Keratinocyte (primary cell): Measurements from ENCODE around the gene DCAKD.

Experiments used
- EZH2 ChIP-seq: IDR thresholded peaks from one replicate; pipeline ENCODE4 v1.6.1; 2012; ENCODE audit warnings: inconsistent platforms, mild to moderate bottlenecking, low read length, moderate library complexity
- TF ChIP-seq, protein P1 (sequence below), 3 experiments: IDR thresholded peaks in 1 of 3; conservative IDR thresholded peaks in 1 of 3; optimal IDR thresholded peaks in 1 of 3; 2 replicates in 2 of 3; 3 replicates in 1 of 3; pipeline versions ENCODE3 to v1.5.1; 2011; ENCODE audit warnings: low read length in 3 of 3, mild to moderate bottlenecking in 3 of 3, moderate library complexity in 2 of 3, control low read depth in 1 of 3, inconsistent platforms in 1 of 3; ENCODE audit not compliant: insufficient read depth in 2 of 3; ENCODE audit errors: extremely low read depth in 1 of 3

DNA sequence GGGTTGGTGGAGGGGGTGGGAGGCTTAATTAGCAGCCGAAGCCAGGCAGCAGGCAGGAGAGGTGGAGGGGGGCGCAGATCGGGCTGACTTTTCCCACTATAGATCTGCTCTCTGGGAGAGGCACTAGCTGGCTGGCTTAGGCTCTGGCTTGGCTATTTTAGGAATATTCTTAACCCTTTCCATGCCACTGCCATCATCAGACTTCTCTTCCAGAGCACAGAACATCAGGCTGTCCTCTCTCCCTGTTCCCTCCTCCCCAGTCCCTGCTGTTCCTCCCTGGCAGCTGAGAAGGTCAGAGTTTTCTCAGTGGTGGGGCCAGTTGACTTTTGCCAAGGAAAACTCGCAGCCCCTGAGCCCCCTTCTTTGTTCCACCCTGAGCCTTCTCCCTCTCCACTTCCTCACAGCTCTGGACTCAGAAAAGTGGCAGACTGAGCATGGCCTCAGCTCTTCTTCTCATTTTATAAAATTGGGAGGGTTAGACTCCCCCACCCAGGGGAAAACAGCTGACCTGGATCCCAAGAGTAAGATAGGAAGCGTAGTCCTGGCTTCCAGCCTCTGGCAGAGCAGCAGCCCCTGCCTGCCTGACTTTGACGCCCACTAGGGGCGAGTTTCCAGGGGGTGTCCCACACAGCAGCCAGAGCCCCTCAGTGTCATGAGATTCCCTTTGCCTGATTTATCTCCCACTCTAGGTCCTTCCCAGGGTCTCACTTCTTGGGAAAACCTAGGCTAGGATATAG, 73.5 kb downstream of the DCAKD start:
- TF ChIP-seq, protein P1, sequence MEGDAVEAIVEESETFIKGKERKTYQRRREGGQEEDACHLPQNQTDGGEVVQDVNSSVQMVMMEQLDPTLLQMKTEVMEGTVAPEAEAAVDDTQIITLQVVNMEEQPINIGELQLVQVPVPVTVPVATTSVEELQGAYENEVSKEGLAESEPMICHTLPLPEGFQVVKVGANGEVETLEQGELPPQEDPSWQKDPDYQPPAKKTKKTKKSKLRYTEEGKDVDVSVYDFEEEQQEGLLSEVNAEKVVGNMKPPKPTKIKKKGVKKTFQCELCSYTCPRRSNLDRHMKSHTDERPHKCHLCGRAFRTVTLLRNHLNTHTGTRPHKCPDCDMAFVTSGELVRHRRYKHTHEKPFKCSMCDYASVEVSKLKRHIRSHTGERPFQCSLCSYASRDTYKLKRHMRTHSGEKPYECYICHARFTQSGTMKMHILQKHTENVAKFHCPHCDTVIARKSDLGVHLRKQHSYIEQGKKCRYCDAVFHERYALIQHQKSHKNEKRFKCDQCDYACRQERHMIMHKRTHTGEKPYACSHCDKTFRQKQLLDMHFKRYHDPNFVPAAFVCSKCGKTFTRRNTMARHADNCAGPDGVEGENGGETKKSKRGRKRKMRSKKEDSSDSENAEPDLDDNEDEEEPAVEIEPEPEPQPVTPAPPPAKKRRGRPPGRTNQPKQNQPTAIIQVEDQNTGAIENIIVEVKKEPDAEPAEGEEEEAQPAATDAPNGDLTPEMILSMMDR (optimal IDR thresholded peaks at IDR 0.05 in 1 of 3, IDR thresholded peaks at IDR 0.05 in 1 of 3, conservative IDR thresholded peaks at IDR 0.05 in 1 of 3; ENCODE audit: extremely low read depth in 1 of 3, insufficient read depth in 2 of 3, low read length in 3 of 3), result no peak
- TF ChIP-seq EZH2, result no peak
